HepG2 (cell line): Measurements from ENCODE around the gene SALL4. TPM values are rescaled to one million over a fixed set of nuclear protein-coding genes. Genes with fewer than 3 reads are reported as not detected.

Source experiments
- ATAC-seq: fragments of 200-7000 bp; cut with Tn5 transposase; 3 replicates; pipeline ENCODE4 v1.9.1; 2020; ENCODE audit warnings: mild to moderate bottlenecking, moderate library complexity
- BruUV-seq: library from RNA; stranded (reverse); fragments of 400-500 nt; replicated peaks from 2 replicates; lab custom pipeline; 2021; lab: Mats Ljungman, UMichigan
- CTCF ChIA-PET: fragments of 300-600 bp; formaldehyde crosslinking; extraction: SDS; loops from one replicate; lab custom pipeline; 2021; ENCODE audit warnings: low total read pairs, inconsistent platforms, low intra/inter-chr PET ratio; lab: Yijun Ruan, JAX
- POLR2A ChIA-PET: fragments of 350-600 bp; sonication (Branson Sonifier 250); formaldehyde crosslinking; loops from one replicate; lab custom pipeline; 2020; ENCODE audit warnings: antibody characterized with exemption, inconsistent platforms; lab: Yijun Ruan, JAX
- DNase-seq: peaks from one replicate; pipeline ENCODE4 v3.0.0-alpha.2; 2015; ENCODE audit warnings: low spot score
- FAIRE-seq: peaks from 3 replicates; lab custom pipeline; 2011; peaks lifted over from hg19 to GRCh38; lab: Jason Lieb, UNC
- H2AFZ ChIP-seq: one replicate; pipeline ENCODE4 v1.6.1; 2011; ENCODE audit warnings: low read length, inconsistent platforms
- H3K27ac ChIP-seq: fragments of 300-600 bp; 3 replicates; pipeline ENCODE4 v1.8.0; 2011; ENCODE audit warnings: mixed run types, mild to moderate bottlenecking, mixed read lengths, low read length, inconsistent platforms; ENCODE audit not compliant: insufficient read depth; ENCODE audit errors: extremely low read length
- H3K27me3 ChIP-seq, 2 experiments: fragments of 200-600 bp in 1 of 2; 2 replicates in 1 of 2; 3 replicates in 1 of 2; pipeline versions ENCODE4 v1.6.0 to v1.8.0; 2011; ENCODE audit warnings: low read length in 2 of 2, mild to moderate bottlenecking in 2 of 2, moderate library complexity in 2 of 2, inconsistent platforms in 1 of 2; ENCODE audit not compliant: insufficient read depth in 2 of 2, control insufficient read depth in 1 of 2
- H3K36me3 ChIP-seq, 2 experiments: fragments of 200-600 bp in 1 of 2; replicated peaks in 1 of 2; 2 replicates in 1 of 2; 3 replicates in 1 of 2; pipeline versions ENCODE4 v1.5.1 to v1.8.0; 2011; ENCODE audit warnings: low read length in 2 of 2, inconsistent platforms in 1 of 2; ENCODE audit not compliant: insufficient read depth in 2 of 2, control insufficient read depth in 1 of 2
- H3K4me1 ChIP-seq: 2 replicates; pipeline ENCODE4 v1.5.1; 2012; ENCODE audit warnings: low read length, inconsistent platforms; ENCODE audit not compliant: insufficient read depth
- H3K4me2 ChIP-seq: 2 replicates; pipeline ENCODE4 v1.6.0; 2011; ENCODE audit warnings: low read depth, low read length, inconsistent platforms
- H3K4me3 ChIP-seq, 3 experiments: fragments of 200-600 bp in 1 of 3; sonication (generic), shearing (Covaris generic) in 1 of 3; replicated peaks in 1 of 3; 2 replicates each; pipeline ENCODE4 v1.5.1; 2011 to 2016; ENCODE audit warnings: low read length in 3 of 3, inconsistent platforms in 2 of 3, low read depth in 2 of 3, mild to moderate bottlenecking in 2 of 3, control low read depth in 1 of 3, mixed read lengths in 1 of 3; ENCODE audit not compliant: insufficient read depth in 1 of 3
- H3K79me2 ChIP-seq: one replicate; pipeline ENCODE4 v1.6.1; 2011; ENCODE audit warnings: low read length, inconsistent platforms; ENCODE audit not compliant: insufficient read depth
- H3K9ac ChIP-seq: 2 replicates; pipeline ENCODE4 v1.6.0; 2011; ENCODE audit warnings: mild to moderate bottlenecking, low read depth, low read length, inconsistent platforms; ENCODE audit not compliant: insufficient read depth
- H3K9me3 ChIP-seq: 2 replicates; pipeline ENCODE4 v1.5.1; 2012; ENCODE audit warnings: mild to moderate bottlenecking, low read length
- H4K20me1 ChIP-seq: 2 replicates; pipeline ENCODE4 v1.6.0; 2011; ENCODE audit warnings: inconsistent platforms, mild to moderate bottlenecking, low read length, moderate library complexity; ENCODE audit not compliant: insufficient read depth
- CENPT ChIP-seq: sonication (generic); formaldehyde crosslinking; IDR thresholded peaks from 2 replicates; pipeline ENCODE4 v1.8.0; 2022; ENCODE audit warnings: low read depth, mild to moderate bottlenecking, moderate library complexity, missing genetic modification reagents
- MATR3 ChIP-seq: sonication (generic); formaldehyde crosslinking; IDR thresholded peaks from 2 replicates; pipeline ENCODE4 v1.4.0; 2020; ENCODE audit warnings: missing genetic modification reagents
- MTA1 ChIP-seq: sonication (generic); formaldehyde crosslinking; IDR thresholded peaks from 2 replicates; pipeline ENCODE4 v1.4.0; 2020; ENCODE audit warnings: missing genetic modification reagents, mild to moderate bottlenecking, borderline replicate concordance
- NCOR1 ChIP-seq: fragments of 200-600 bp; sonication (generic); IDR thresholded peaks from 2 replicates; pipeline ENCODE4 v1.7.0; 2017; ENCODE audit warnings: antibody characterized with exemption, low read length, borderline replicate concordance
- RBFOX2 ChIP-seq: fragments of 200-400 bp; formaldehyde crosslinking; IDR thresholded peaks from 2 replicates; pipeline ENCODE4 v1.6.1; 2017; ENCODE audit warnings: low read depth, mild to moderate bottlenecking, low read length
- SOX5 ChIP-seq: IDR thresholded peaks from 2 replicates; pipeline ENCODE4 v1.6.1; 2016; ENCODE audit warnings: borderline replicate concordance
- ZFP1 ChIP-seq: IDR thresholded peaks from 2 replicates; pipeline ENCODE4 v1.6.1; 2016
- ZHX2 ChIP-seq, 2 experiments: sonication (generic) in 1 of 2; formaldehyde crosslinking in 1 of 2; IDR thresholded peaks; 2 replicates each; pipeline versions ENCODE4 v1.6.1 to v1.9.0; 2014 to 2022; ENCODE audit warnings: antibody characterized with exemption in 1 of 2, borderline replicate concordance in 1 of 2, inconsistent platforms in 1 of 2, low read depth in 1 of 2, missing genetic modification reagents in 1 of 2
- ZNF354B ChIP-seq: sonication (generic); formaldehyde crosslinking; IDR thresholded peaks from 2 replicates; pipeline ENCODE4 v1.8.0; 2022; ENCODE audit warnings: mild to moderate bottlenecking, missing genetic modification reagents
- ZNF549 ChIP-seq: sonication (generic); formaldehyde crosslinking; IDR thresholded peaks from 2 replicates; pipeline ENCODE4 v1.5.0; 2020; ENCODE audit warnings: missing genetic modification reagents
- ZNF572 ChIP-seq: sonication (generic); formaldehyde crosslinking; IDR thresholded peaks from 2 replicates; pipeline ENCODE4 v1.5.1; 2020; ENCODE audit warnings: mild to moderate bottlenecking, missing genetic modification reagents
- ZNF660 ChIP-seq: sonication (generic); formaldehyde crosslinking; IDR thresholded peaks from 2 replicates; pipeline ENCODE4 v1.5.1; 2020; ENCODE audit warnings: mild to moderate bottlenecking, low read depth, missing genetic modification reagents, borderline replicate concordance
- ZNF749 ChIP-seq: sonication (generic); formaldehyde crosslinking; IDR thresholded peaks from 2 replicates; pipeline ENCODE4 v1.8.0; 2022; ENCODE audit warnings: mild to moderate bottlenecking, missing genetic modification reagents, moderate library complexity, borderline replicate concordance
- ZNF776 ChIP-seq: sonication (generic); formaldehyde crosslinking; IDR thresholded peaks from 2 replicates; pipeline ENCODE4 v1.4.0; 2020; ENCODE audit warnings: mild to moderate bottlenecking, missing genetic modification reagents
- WGBS: methylation state at CpG from one replicate; pipeline ENCODE4 v1.1.6; 2017; ENCODE audit warnings: low lambda C conversion rate; 5-methylcytosine and 5-hydroxymethylcytosine counted together
- in situ Hi-C: cut with HindIII; loops from 2 replicates; pipeline ENCODE4 v1.10.0; 2017; ENCODE audit warnings: low pct_unique_long_range_greater_than_20kb; ENCODE audit not compliant: extremely low pct_ligation_motif_present
- intact Hi-C: fragments of 100-400 bp; cut with micrococcal nuclease; formaldehyde crosslinking; loops from one replicate; pipeline ENCODE4 v1.10.0; 2022; ENCODE audit not compliant: unreplicated experiment
- polyA plus RNA-seq, 8 experiments: library from polyadenylated mRNA; depleted of rRNA in 3 of 8; stranded (reverse) in 7 of 8; unstranded in 1 of 8; fragments of >200 nt; fragmentation: Illumina TruSeq in 4 of 8; extraction: Trizol in 4 of 8; gene quantifications; 2 replicates each; pipeline versions ENCODE4 v1.2.1 to v1.2.3, GENCODE V29; 2011 to 2016; ENCODE audit warnings: low read depth in 4 of 8, missing spikeins in 1 of 8, mixed read lengths in 1 of 8; ENCODE audit not compliant: insufficient read depth in 1 of 8
- total RNA-seq, 5 experiments: library from RNA; depleted of rRNA; stranded (reverse); fragments of >200 nt; fragmentation: Illumina TruSeq; extraction: Trizol; gene quantifications; 2 replicates each; pipeline ENCODE4 v1.2.3, GENCODE V29; 2016; ENCODE audit warnings: low read depth in 1 of 5
- TF ChIP-seq, protein P1 (sequence below): sonication (generic); formaldehyde crosslinking; IDR thresholded peaks from 2 replicates; pipeline ENCODE4 v1.9.0; 2022; ENCODE audit warnings: missing genetic modification reagents, mild to moderate bottlenecking, borderline replicate concordance

SALL4 gene
- total and polyA plus RNA-seq, 2 of the 13 experiments (the other 11 are each of a cell fraction or from before 2014, with no cell fraction given), result 0.33 to 1.8 TPM

GRCh38 chr20:51800060-51800871, 2.1 kb downstream of the SALL4 start:
- BruUV-seq, result no TSS peak
- H2AFZ ChIP-seq, result peak overlapping the region; percentile 79
- TF ChIP-seq CENPT (CRISPR knock-in tag) (no peak), ZHX2 (IDR thresholded peaks at IDR 0.05; ENCODE audit: low read depth) (no peak), ZHX2 (CRISPR knock-in tag; IDR thresholded peaks at IDR 0.05; ENCODE audit: borderline replicate concordance) (0 out of 2 replicates have a peak, but pooled peaks have one; percentile 47), ZNF354B (CRISPR knock-in tag) (no peak), NCOR1 (no peak), ZNF549 (no peak), RBFOX2 (no peak), ZNF660 (no peak), ZNF749 (CRISPR knock-in tag) (0 out of 2 replicates have a peak, but pooled peaks have one; percentile 41), ZNF776 (peak; percentile 85; the same call in 1 of the 2 replicates), SOX5 (CRISPR knock-in tag) (0 out of 2 replicates have a peak, but pooled peaks have one; percentile 35), MTA1 (CRISPR knock-in tag) (peak; percentile 90; the same call in 1 of the 2 replicates), MATR3 (CRISPR knock-in tag) (no peak), ZNF572 (CRISPR knock-in tag) (no peak), ZFP1 (no peak)
- TF ChIP-seq, protein P1, sequence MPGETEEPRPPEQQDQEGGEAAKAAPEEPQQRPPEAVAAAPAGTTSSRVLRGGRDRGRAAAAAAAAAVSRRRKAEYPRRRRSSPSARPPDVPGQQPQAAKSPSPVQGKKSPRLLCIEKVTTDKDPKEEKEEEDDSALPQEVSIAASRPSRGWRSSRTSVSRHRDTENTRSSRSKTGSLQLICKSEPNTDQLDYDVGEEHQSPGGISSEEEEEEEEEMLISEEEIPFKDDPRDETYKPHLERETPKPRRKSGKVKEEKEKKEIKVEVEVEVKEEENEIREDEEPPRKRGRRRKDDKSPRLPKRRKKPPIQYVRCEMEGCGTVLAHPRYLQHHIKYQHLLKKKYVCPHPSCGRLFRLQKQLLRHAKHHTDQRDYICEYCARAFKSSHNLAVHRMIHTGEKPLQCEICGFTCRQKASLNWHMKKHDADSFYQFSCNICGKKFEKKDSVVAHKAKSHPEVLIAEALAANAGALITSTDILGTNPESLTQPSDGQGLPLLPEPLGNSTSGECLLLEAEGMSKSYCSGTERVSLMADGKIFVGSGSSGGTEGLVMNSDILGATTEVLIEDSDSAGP (CRISPR knock-in tag), result peak; percentile 85

More at GRCh38 chr20:51800060-51800871, 2.1 kb downstream of the SALL4 start:
- Histone ChIP-seq H3K36me3 (no peaks in the 10 kb centered on the region), H4K20me1 (no peaks in the 10 kb centered on the region), H3K9me3 (no peaks in the 10 kb centered on the region), H3K4me1 (peaks cover 44% of the 10 kb centered on the region), H3K4me2 (peak overlapping the region; percentile 99), H3K79me2 (no peaks in the 10 kb centered on the region), H3K4me3 (peak overlapping the region; percentile 55 to 78 (median 60)), H3K27me3 (peaks cover 2 to 49% of the 10 kb centered on the region in 2 experiments; a peak in 3 of 5 replicates), H3K9ac (peak overlapping the region; percentile 65), H3K27ac (no peak overlapping the region)
- 6% methylated on average over 43 of the region's 44 CpGs for WGBS
- ChIA-PET POLR2A (interaction anchor here (0.9 to 1.3 kb wide), 2 partner anchors 19 to 100 kb away, joined by 3 read pairs; no protein-coding TSS in a partner anchor), CTCF (interaction anchor here (0.8 to 2.4 kb wide), 5 partner anchors 29 to 284 kb away, joined by 3 to 18 read pairs (median 6); no protein-coding TSS in a partner anchor)
- DNase-seq (peak; percentile 48), FAIRE-seq (no peak), ATAC-seq (peak; percentile 95)
- intact Hi-C loops, result loop anchor here (1.0 to 2.0 kb wide), 2 partner anchors 167 to 283 kb away; no protein-coding TSS in a partner anchor
- in situ Hi-C loops, result loop anchor here (5.0 kb wide), 1 partner anchor 282 kb away; no protein-coding TSS in a partner anchor
